Hindlimb muscle (tissue), 1 donor: ENCODE data around the gene C11orf98. TPM values are rescaled to one million over a fixed set of nuclear protein-coding genes. Genes with fewer than 3 reads are reported as not detected.
"Not testable (repeated sequence)": the region's sequence is repeated elsewhere in the genome, so short reads cannot be mapped to it uniquely, and the experiment has no call there.

Experiments used
- DNase-seq: peaks from one replicate; pipeline ENCODE4 v3.0.0-alpha.2; 2013
- polyA plus RNA-seq: library from polyadenylated mRNA; unstranded; fragments of 120-200 nt; gene quantifications from one replicate; pipeline ENCODE4 v1.2.1, GENCODE V29; 2013; ENCODE audit not compliant: insufficient read length

C11orf98 gene
- polyA plus RNA-seq, 1 donor: 31.3 TPM

- no peak for DNase-seq
Observed at GRCh38 chr11:62649486-62649885, 15.5 kb downstream of the C11orf98 start.

- DNase-seq: no peak
Observed at GRCh38 chr11:62648967-62649364, 16.0 kb downstream of the C11orf98 start.

- DNase-seq: no peak
Observed at GRCh38 chr11:62648185-62648966, 16.6 kb downstream of the C11orf98 start.

- DNase-seq: no peak
Observed at GRCh38 chr11:62647609-62648005, 17.4 kb downstream of the C11orf98 start.

- DNase-seq: no peak
Observed at GRCh38 chr11:62646825-62647608, 18.0 kb downstream of the C11orf98 start.

GRCh38 chr11:62645946-62646824 is 18.8 kb downstream of the C11orf98 start, which contains the start of gene GANAB:
GANAB (minus strand) TSS chr11:62646613; CDS start chr11:62646599, 14 bp downstream.
- peak; percentile 98 for DNase-seq

- DNase-seq: no peak
Observed at GRCh38 chr11:62645671-62645945, 19.4 kb downstream of the C11orf98 start.

GRCh38 chr11:62644220-62644619 is 20.8 kb downstream of the C11orf98 start:
- DNase-seq: no peak

GRCh38 chr11:62632492-62632891 is 32.5 kb downstream of the C11orf98 start:
- DNase-seq: no peak

GRCh38 chr11:62627713-62628112 is 37.3 kb downstream of the C11orf98 start:
- DNase-seq: no peak

- no peak for DNase-seq
Observed at GRCh38 chr11:62622476-62623089, 42.4 kb downstream of the C11orf98 start.

- peak; percentile 96 for DNase-seq
Observed at GRCh38 chr11:62621567-62622470, 43.2 kb downstream of the C11orf98 start, which contains the start of gene B3GAT3. B3GAT3 (minus strand) TSS chr11:62621986; CDS start chr11:62621947, 39 bp downstream.

GRCh38 chr11:62621027-62621566 is 43.9 kb downstream of the C11orf98 start:
- no peak for DNase-seq

- DNase-seq: not testable (repeated sequence)
Observed at GRCh38 chr11:62616957-62617356, 48.1 kb downstream of the C11orf98 start.

GRCh38 chr11:62615521-62615920 is 49.5 kb downstream of the C11orf98 start:
- DNase-seq: no peak

GRCh38 chr11:62614275-62614674 is 50.7 kb downstream of the C11orf98 start:
- no peak for DNase-seq

- no peak for DNase-seq
Observed at GRCh38 chr11:62613291-62613778, 51.7 kb downstream of the C11orf98 start.
